GM12875 (cell line): Measurements from ENCODE around the gene BTBD16.

Experiments
- H3K4me3 ChIP-seq: one replicate; pipeline ENCODE4 v1.5.1; 2011; ENCODE audit warnings: low read depth, low read length, control low read depth
- CTCF ChIP-seq: IDR thresholded peaks from 2 replicates; pipeline ENCODE4 v1.5.1; 2011; ENCODE audit warnings: low read depth, mild to moderate bottlenecking, control low read depth, inconsistent platforms, low read length, moderate library complexity, borderline replicate concordance; ENCODE audit not compliant: insufficient read depth

BTBD16 gene

GRCh38 chr10:122282253-122282671 is 11.2 kb downstream of the BTBD16 start:
- H3K4me3 ChIP-seq: no peak overlapping the region
- TF ChIP-seq CTCF: no peak

- H3K4me3 ChIP-seq: no peak overlapping the region
- no peak for TF ChIP-seq CTCF
Observed at GRCh38 chr10:122282909-122283308, 11.8 kb downstream of the BTBD16 start.

- TF ChIP-seq CTCF: no peak
- H3K4me3 ChIP-seq: no peak overlapping the region
Observed at GRCh38 chr10:122285506-122286444, 14.7 kb downstream of the BTBD16 start.

DNA sequence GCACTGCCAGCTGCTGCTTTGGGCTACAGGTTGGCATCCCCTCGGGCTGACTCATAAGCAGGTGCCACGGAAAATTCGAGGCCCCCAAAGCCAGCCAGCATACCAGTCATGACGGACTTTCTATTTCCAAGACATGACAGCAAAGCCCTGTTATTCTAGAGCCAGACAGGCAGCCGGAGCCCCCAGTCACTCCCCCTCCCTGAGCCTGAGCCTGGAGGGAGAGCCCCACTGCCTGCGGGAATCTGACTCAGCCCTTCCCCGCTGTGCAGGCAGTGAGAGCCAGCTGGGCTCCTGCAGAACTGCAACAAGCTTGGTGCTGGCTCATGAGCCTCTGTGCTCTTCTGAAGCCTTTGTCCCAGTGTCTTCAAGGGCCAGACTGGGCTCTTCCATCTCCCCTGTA is 15.8 kb downstream of the BTBD16 start:
- no peak for TF ChIP-seq CTCF
- no peak overlapping the region for H3K4me3 ChIP-seq

- H3K4me3 ChIP-seq: no peak overlapping the region
- TF ChIP-seq CTCF: no peak
Observed at GRCh38 chr10:122287570-122287969, 16.5 kb downstream of the BTBD16 start.

GRCh38 chr10:122288262-122288661 is 17.2 kb downstream of the BTBD16 start:
- H3K4me3 ChIP-seq: no peak overlapping the region
- TF ChIP-seq CTCF: no peak

DNA sequence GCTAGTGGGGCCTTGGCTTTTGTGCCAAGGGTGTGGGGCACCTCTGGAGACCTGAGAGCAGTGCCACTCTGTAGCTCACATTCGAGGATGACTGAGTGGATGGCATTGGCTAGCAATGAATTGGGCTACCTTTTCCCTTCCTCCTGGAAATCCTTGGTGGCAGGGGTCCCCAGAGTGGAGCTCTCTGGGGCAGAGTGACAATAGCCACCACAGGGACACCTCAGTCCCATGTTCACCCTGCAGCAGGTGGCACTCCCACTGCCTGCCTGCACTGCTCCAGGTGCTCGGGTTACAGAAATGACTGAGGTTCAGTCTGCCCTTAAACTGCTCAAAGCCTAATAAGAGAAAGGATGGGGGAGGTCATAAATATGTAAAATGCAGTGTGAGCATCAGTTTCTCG is 17.8 kb downstream of the BTBD16 start:
- H3K4me3 ChIP-seq: no peak overlapping the region
- no peak for TF ChIP-seq CTCF
